Measurements from ENCODE around the gene UBE2H.

GRCh38 chr7:129882531-129882930 lies 70.2 kb downstream of the UBE2H start:
- TF ChIP-seq POLR2AphosphoS5 (IDR thresholded peaks at IDR 0.05; ENCODE audit: insufficient read depth in 1 of 2, low read depth in 1 of 2) (no peak), CTCF (IDR thresholded peaks at IDR 0.05) (no peak)
